GM12878 (cell line): ENCODE results near the gene PTGIS.

Experiments used
- PML ChIP-seq: IDR thresholded peaks from 2 replicates; pipeline ENCODE4 v1.6.1; 2012; ENCODE audit warnings: low read length, inconsistent platforms
- POLR2A ChIP-seq: IDR thresholded peaks from 2 replicates; pipeline ENCODE4 v1.6.1; 2011; ENCODE audit warnings: low read depth, mild to moderate bottlenecking, low read length
- SMAD5 ChIP-seq: IDR thresholded peaks from 2 replicates; pipeline ENCODE4 v1.6.1; 2016; ENCODE audit warnings: antibody characterized with exemption, low read depth
- SP1 ChIP-seq: IDR thresholded peaks from one replicate; pipeline ENCODE4 v1.6.1; 2011; ENCODE audit warnings: low read depth, low read length
- TAF1 ChIP-seq: IDR thresholded peaks from 2 replicates; pipeline ENCODE4 v1.6.1; 2011; ENCODE audit warnings: mild to moderate bottlenecking, low read depth, low read length, borderline replicate concordance
- TF ChIP-seq, protein P1 (sequence below), 3 experiments: IDR thresholded peaks in 2 of 3; conservative IDR thresholded peaks in 1 of 3; 2 replicates each; pipeline ENCODE4 v1.5.1; 2011; ENCODE audit warnings: low read depth in 3 of 3, low read length in 3 of 3, mild to moderate bottlenecking in 3 of 3, control low read depth in 2 of 3, moderate library complexity in 2 of 3, inconsistent platforms in 1 of 3, mixed read lengths in 1 of 3; ENCODE audit not compliant: control insufficient read depth in 2 of 3, insufficient read depth in 1 of 3; ENCODE audit errors: extremely low read depth in 1 of 3

- TF ChIP-seq POLR2A, result no peak
- no peak for TF ChIP-seq TAF1
- TF ChIP-seq, protein P1, sequence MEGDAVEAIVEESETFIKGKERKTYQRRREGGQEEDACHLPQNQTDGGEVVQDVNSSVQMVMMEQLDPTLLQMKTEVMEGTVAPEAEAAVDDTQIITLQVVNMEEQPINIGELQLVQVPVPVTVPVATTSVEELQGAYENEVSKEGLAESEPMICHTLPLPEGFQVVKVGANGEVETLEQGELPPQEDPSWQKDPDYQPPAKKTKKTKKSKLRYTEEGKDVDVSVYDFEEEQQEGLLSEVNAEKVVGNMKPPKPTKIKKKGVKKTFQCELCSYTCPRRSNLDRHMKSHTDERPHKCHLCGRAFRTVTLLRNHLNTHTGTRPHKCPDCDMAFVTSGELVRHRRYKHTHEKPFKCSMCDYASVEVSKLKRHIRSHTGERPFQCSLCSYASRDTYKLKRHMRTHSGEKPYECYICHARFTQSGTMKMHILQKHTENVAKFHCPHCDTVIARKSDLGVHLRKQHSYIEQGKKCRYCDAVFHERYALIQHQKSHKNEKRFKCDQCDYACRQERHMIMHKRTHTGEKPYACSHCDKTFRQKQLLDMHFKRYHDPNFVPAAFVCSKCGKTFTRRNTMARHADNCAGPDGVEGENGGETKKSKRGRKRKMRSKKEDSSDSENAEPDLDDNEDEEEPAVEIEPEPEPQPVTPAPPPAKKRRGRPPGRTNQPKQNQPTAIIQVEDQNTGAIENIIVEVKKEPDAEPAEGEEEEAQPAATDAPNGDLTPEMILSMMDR (IDR thresholded peaks at IDR 0.05 in 2 of 3, conservative IDR thresholded peaks at IDR 0.05 in 1 of 3; ENCODE audit: control insufficient read depth in 2 of 3, extremely low read depth in 1 of 3, insufficient read depth in 1 of 3, low read depth in 3 of 3, low read length in 3 of 3), result no peak
- no peak for TF ChIP-seq PML
- no peak for TF ChIP-seq SP1
- TF ChIP-seq SMAD5, result no peak
These were observed 578 bp upstream of the PTGIS start for GRCh38 chr20:49568278-49569151.
